ENCODE measurements around the gene POC1A.

DNA sequence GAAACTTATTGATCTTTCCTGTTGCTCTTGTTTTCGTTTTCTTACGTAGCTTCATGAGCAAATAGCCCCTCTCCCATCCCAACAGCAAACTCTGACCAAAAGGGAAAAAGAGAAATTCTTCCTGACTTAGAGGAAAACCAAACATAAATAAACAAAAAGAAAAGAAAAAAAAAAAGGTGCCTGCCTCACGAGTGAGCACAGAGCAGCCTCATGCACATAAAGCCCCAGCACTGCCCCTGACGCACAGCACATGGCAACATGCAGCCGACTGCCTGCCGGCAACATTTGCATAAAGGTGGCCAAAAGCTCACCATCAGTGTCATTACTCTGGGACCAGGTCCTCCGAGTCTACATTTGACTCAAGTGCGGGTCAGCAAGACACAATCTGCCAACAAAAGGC is 6.4 kb downstream of the POC1A start:
- TF ChIP-seq POLR2A (IDR thresholded peaks at IDR 0.05; ENCODE audit: low read length) (no peak), GATA1 (IDR thresholded peaks at IDR 0.05; ENCODE audit: low read depth, low read length) (no peak)

All from erythroblast (primary cell).